ENCODE data around the gene BCL3.
A peak's percentile ranks its signal among the peaks of the same experiment; 100 is the strongest.

Gene BCL3

GRCh38 chr19:44753932-44754749 lies 5.6 kb downstream of the BCL3 start (continued):
- TF ChIP-seq ZNF629 (tag by site-specific recombination; IDR thresholded peaks at IDR 0.05) = no peak
- peak; percentile 90 for TF ChIP-seq IKZF3 (tag by site-specific recombination; IDR thresholded peaks at IDR 0.05)
- TF ChIP-seq ZNF776 (tag by site-specific recombination; IDR thresholded peaks at IDR 0.05; ENCODE audit: borderline replicate concordance) = no peak
- TF ChIP-seq, protein P1, sequence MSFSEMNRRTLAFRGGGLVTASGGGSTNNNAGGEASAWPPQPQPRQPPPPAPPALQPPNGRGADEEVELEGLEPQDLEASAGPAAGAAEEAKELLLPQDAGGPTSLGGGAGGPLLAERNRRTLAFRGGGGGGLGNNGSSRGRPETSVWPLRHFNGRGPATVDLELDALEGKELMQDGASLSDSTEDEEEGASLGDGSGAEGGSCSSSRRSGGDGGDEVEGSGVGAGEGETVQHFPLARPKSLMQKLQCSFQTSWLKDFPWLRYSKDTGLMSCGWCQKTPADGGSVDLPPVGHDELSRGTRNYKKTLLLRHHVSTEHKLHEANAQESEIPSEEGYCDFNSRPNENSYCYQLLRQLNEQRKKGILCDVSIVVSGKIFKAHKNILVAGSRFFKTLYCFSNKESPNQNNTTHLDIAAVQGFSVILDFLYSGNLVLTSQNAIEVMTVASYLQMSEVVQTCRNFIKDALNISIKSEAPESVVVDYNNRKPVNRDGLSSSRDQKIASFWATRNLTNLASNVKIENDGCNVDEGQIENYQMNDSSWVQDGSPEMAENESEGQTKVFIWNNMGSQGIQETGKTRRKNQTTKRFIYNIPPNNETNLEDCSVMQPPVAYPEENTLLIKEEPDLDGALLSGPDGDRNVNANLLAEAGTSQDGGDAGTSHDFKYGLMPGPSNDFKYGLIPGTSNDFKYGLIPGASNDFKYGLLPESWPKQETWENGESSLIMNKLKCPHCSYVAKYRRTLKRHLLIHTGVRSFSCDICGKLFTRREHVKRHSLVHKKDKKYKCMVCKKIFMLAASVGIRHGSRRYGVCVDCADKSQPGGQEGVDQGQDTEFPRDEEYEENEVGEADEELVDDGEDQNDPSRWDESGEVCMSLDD (tag by site-specific recombination; IDR thresholded peaks at IDR 0.05) = peak; percentile 94
- no peak for TF ChIP-seq YY2 (tag by site-specific recombination; IDR thresholded peaks at IDR 0.05)
- TF ChIP-seq SP7 (tag by site-specific recombination; IDR thresholded peaks at IDR 0.05) = peak; percentile 58
- TF ChIP-seq ZNF266 (tag by site-specific recombination; IDR thresholded peaks at IDR 0.05; ENCODE audit: low read depth) = no peak
- peak; percentile 91 for TF ChIP-seq GLIS2 (tag by site-specific recombination; IDR thresholded peaks at IDR 0.05)
- peak; percentile 75; the same call in 1 of the 2 replicates for TF ChIP-seq KLF8 (tag by site-specific recombination; IDR thresholded peaks at IDR 0.05)
- TF ChIP-seq ZNF596 (tag by site-specific recombination; IDR thresholded peaks at IDR 0.05) = no peak
- no peak for TF ChIP-seq ZNF610 (tag by site-specific recombination; IDR thresholded peaks at IDR 0.05; ENCODE audit: borderline replicate concordance)
- TF ChIP-seq ZNF341 (tag by site-specific recombination; IDR thresholded peaks at IDR 0.05; ENCODE audit: low read depth) = 0 out of 2 replicates have a peak, but pooled peaks have one; percentile 37
- TF ChIP-seq ZNF518A (tag by site-specific recombination; conservative IDR thresholded peaks at IDR 0.05; ENCODE audit: low read depth) = no peak
- TF ChIP-seq, protein P2, sequence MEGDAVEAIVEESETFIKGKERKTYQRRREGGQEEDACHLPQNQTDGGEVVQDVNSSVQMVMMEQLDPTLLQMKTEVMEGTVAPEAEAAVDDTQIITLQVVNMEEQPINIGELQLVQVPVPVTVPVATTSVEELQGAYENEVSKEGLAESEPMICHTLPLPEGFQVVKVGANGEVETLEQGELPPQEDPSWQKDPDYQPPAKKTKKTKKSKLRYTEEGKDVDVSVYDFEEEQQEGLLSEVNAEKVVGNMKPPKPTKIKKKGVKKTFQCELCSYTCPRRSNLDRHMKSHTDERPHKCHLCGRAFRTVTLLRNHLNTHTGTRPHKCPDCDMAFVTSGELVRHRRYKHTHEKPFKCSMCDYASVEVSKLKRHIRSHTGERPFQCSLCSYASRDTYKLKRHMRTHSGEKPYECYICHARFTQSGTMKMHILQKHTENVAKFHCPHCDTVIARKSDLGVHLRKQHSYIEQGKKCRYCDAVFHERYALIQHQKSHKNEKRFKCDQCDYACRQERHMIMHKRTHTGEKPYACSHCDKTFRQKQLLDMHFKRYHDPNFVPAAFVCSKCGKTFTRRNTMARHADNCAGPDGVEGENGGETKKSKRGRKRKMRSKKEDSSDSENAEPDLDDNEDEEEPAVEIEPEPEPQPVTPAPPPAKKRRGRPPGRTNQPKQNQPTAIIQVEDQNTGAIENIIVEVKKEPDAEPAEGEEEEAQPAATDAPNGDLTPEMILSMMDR (tag by site-specific recombination; IDR thresholded peaks at IDR 0.05) = 0 out of 2 replicates have a peak, but pooled peaks have one; percentile 24
- TF ChIP-seq WT1 (tag by site-specific recombination; IDR thresholded peaks at IDR 0.05) = peak; percentile 24; the same call in 1 of the 2 replicates
- peak; percentile 57 for TF ChIP-seq ZNF335 (tag by site-specific recombination; conservative IDR thresholded peaks at IDR 0.05)
- peak; percentile 52; the same call in 1 of the 2 replicates for TF ChIP-seq ZBTB17 (tag by site-specific recombination; IDR thresholded peaks at IDR 0.05)
- peak; percentile 59; the same call in 1 of the 2 replicates for TF ChIP-seq ZNF76 (tag by site-specific recombination; IDR thresholded peaks at IDR 0.05; ENCODE audit: borderline replicate concordance, low read depth)
- TF ChIP-seq PATZ1 (tag by site-specific recombination; IDR thresholded peaks at IDR 0.05) = peak; percentile 85
- TF ChIP-seq SP3 (tag by site-specific recombination; IDR thresholded peaks at IDR 0.05) = peak; percentile 67
- TF ChIP-seq ZNF10 (tag by site-specific recombination; IDR thresholded peaks at IDR 0.05) = no peak
- 0 out of 2 replicates have a peak, but pooled peaks have one; percentile 16 for TF ChIP-seq ZNF366 (tag by site-specific recombination; conservative IDR thresholded peaks at IDR 0.05)
- no peak for TF ChIP-seq ZFHX2 (tag by site-specific recombination; conservative IDR thresholded peaks at IDR 0.05)
- peak; percentile 97 for TF ChIP-seq SCRT2 (tag by site-specific recombination; IDR thresholded peaks at IDR 0.05)
